SU-DHL-6 (cell line): ENCODE results near the gene ROBO2.

Experiments used
- H2AFZ ChIP-seq: fragments of 200-600 bp; sonication (generic); 2 replicates; pipeline ENCODE4 v1.6.1; 2014; ENCODE audit warnings: low read depth, mild to moderate bottlenecking, moderate library complexity, mixed read lengths, antibody characterized with exemption, low read length; ENCODE audit not compliant: severe bottlenecking
- H3F3A ChIP-seq: fragments of 200-600 bp; shearing (Covaris generic); 2 replicates; pipeline ENCODE4 v1.6.0; 2016; ENCODE audit warnings: antibody characterized with exemption, mild to moderate bottlenecking; ENCODE audit not compliant: insufficient read depth
- H3K27ac ChIP-seq: fragments of 200-600 bp; sonication (generic); 2 replicates; pipeline ENCODE4 v1.5.1; 2016; ENCODE audit warnings: low read depth, mild to moderate bottlenecking, low read length, moderate library complexity, mixed read lengths
- H3K27me3 ChIP-seq: fragments of 200-600 bp; sonication (generic), shearing (Covaris generic); 2 replicates; pipeline ENCODE4 v1.6.0; 2014; ENCODE audit warnings: mild to moderate bottlenecking, low read length
- H3K36me3 ChIP-seq: fragments of 200-600 bp; sonication (generic); 2 replicates; pipeline ENCODE4 v1.6.1; 2014; ENCODE audit warnings: mild to moderate bottlenecking, low read length, mixed read lengths
- H3K4me2 ChIP-seq: fragments of 300-600, 200-600 bp; shearing (Covaris generic), sonication (generic); 2 replicates; pipeline ENCODE4 v1.6.0; 2014; ENCODE audit warnings: low read length, low read depth, mild to moderate bottlenecking; ENCODE audit not compliant: poor library complexity, severe bottlenecking
- H3K4me3 ChIP-seq: fragments of 200-600 bp; sonication (generic); 2 replicates; pipeline ENCODE4 v1.5.1; 2014; ENCODE audit warnings: antibody characterized with exemption, low read length, mild to moderate bottlenecking, mixed read lengths; ENCODE audit not compliant: insufficient read depth, poor library complexity, severe bottlenecking
- H3K79me2 ChIP-seq: fragments of 200-600 bp; sonication (generic); 2 replicates; pipeline ENCODE4 v1.6.1; 2014; ENCODE audit warnings: mild to moderate bottlenecking, low read length, moderate library complexity; ENCODE audit not compliant: insufficient read depth
- H3K9ac ChIP-seq: fragments of 200-600 bp; sonication (generic); 2 replicates; pipeline ENCODE4 v1.7.0; 2014; ENCODE audit warnings: mild to moderate bottlenecking, low read length
- H3K9me2 ChIP-seq: fragments of 200-600 bp; sonication (generic); replicated peaks from 2 replicates; pipeline ENCODE4 v1.6.1; 2014; ENCODE audit warnings: low read length; ENCODE audit not compliant: insufficient read depth
- H3K9me3 ChIP-seq: fragments of 200-600 bp; sonication (generic); 2 replicates; pipeline ENCODE4 v1.6.1; 2014; ENCODE audit warnings: low read length, mixed read lengths; ENCODE audit not compliant: insufficient read depth
- H4K20me1 ChIP-seq: fragments of 200-600 bp; sonication (generic); 2 replicates; pipeline ENCODE4 v1.6.1; 2014; ENCODE audit warnings: low read depth, mild to moderate bottlenecking, antibody characterized with exemption, low read length, moderate library complexity, mixed read lengths
- CTCF ChIP-seq: fragments of 200-600 bp; sonication (generic); IDR thresholded peaks from one replicate; pipeline ENCODE4 v1.5.1; 2017; ENCODE audit warnings: antibody characterized with exemption, mild to moderate bottlenecking, low read length, moderate library complexity; ENCODE audit not compliant: insufficient read depth, poor library complexity, severe bottlenecking
- EZH2phosphoT487 ChIP-seq: fragments of 200-600 bp; sonication (generic), shearing (Covaris generic); conservative IDR thresholded peaks from 2 replicates; pipeline ENCODE4 v1.6.1; 2018; ENCODE audit warnings: mild to moderate bottlenecking, antibody characterized with exemption, low read length, moderate library complexity, mixed read lengths

Gene ROBO2

GRCh38 chr3:77491961-77492360 is 452.1 kb downstream of the ROBO2 start:
- no peak overlapping the region for H3K27ac ChIP-seq
- H4K20me1 ChIP-seq: no peaks in the 10 kb centered on the region
- H3K36me3 ChIP-seq: no peaks in the 10 kb centered on the region
- H3K27me3 ChIP-seq: no peaks in the 10 kb centered on the region
- H3K4me3 ChIP-seq: no peak overlapping the region
- no peak overlapping the region for H2AFZ ChIP-seq
- H3F3A ChIP-seq: no peaks in the 10 kb centered on the region
- H3K9me3 ChIP-seq: no peaks in the 10 kb centered on the region
- no peak for TF ChIP-seq CTCF
- no peak for TF ChIP-seq EZH2phosphoT487
- H3K79me2 ChIP-seq: no peaks in the 10 kb centered on the region
- no peaks in the 10 kb centered on the region for H3K9me2 ChIP-seq
- H3K4me2 ChIP-seq: no peak overlapping the region
- H3K9ac ChIP-seq: no peak overlapping the region

- H3K4me3 ChIP-seq: no peak overlapping the region
- TF ChIP-seq EZH2phosphoT487: no peak
- no peak for TF ChIP-seq CTCF
- H2AFZ ChIP-seq: no peak overlapping the region
These were observed 460.8 kb downstream of the ROBO2 start for GRCh38 chr3:77500721-77501120.

DNA sequence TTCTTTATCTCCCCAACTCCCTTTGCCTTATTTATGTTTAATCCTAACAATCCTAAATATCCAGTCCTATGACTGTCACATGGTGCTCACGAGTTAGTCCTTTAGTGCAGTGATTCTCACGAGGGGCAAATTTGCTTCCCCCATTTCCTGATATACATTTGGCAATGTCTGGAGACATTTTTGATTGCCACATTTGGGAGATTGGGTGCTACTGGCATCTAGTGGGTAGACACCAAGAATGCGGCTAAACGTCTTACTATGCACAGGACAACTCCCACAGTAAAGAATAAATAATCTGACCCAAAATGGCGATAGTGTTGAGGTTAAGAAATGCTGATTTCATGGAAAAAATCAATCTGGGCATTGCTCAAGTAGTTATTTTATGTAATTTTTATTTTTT is 466.5 kb downstream of the ROBO2 start:
- Histone ChIP-seq H3K79me2 (no peaks in the 10 kb centered on the region), H3K4me3 (no peak overlapping the region), H3K9me2 (no peaks in the 10 kb centered on the region), H2AFZ (no peak overlapping the region), H3K9me3 (no peaks in the 10 kb centered on the region), H3K27me3 (no peaks in the 10 kb centered on the region), H3K27ac (no peak overlapping the region), H3K36me3 (no peaks in the 10 kb centered on the region), H3K9ac (no peak overlapping the region), H3F3A (no peaks in the 10 kb centered on the region), H3K4me2 (no peak overlapping the region), H4K20me1 (no peaks in the 10 kb centered on the region)
- no peak for TF ChIP-seq CTCF
- no peak for TF ChIP-seq EZH2phosphoT487

More at GRCh38 chr3:77500721-77501120, 460.8 kb downstream of the ROBO2 start:
- no peaks in the 10 kb centered on the region for H3F3A ChIP-seq
- H3K9me2 ChIP-seq: no peaks in the 10 kb centered on the region
- no peak overlapping the region for H3K27ac ChIP-seq
- no peaks in the 10 kb centered on the region for H3K27me3 ChIP-seq
- H3K36me3 ChIP-seq: no peaks in the 10 kb centered on the region
- no peak overlapping the region for H3K9ac ChIP-seq
- H3K79me2 ChIP-seq: no peaks in the 10 kb centered on the region
- no peaks in the 10 kb centered on the region for H4K20me1 ChIP-seq
- H3K9me3 ChIP-seq: no peaks in the 10 kb centered on the region
- no peak overlapping the region for H3K4me2 ChIP-seq
